Measurements from ENCODE around the gene ANO1.
"Not testable (repeated sequence)": the region's sequence is repeated elsewhere in the genome, so short reads cannot be mapped to it uniquely, and the experiment has no call there.

Gene ANO1

DNA sequence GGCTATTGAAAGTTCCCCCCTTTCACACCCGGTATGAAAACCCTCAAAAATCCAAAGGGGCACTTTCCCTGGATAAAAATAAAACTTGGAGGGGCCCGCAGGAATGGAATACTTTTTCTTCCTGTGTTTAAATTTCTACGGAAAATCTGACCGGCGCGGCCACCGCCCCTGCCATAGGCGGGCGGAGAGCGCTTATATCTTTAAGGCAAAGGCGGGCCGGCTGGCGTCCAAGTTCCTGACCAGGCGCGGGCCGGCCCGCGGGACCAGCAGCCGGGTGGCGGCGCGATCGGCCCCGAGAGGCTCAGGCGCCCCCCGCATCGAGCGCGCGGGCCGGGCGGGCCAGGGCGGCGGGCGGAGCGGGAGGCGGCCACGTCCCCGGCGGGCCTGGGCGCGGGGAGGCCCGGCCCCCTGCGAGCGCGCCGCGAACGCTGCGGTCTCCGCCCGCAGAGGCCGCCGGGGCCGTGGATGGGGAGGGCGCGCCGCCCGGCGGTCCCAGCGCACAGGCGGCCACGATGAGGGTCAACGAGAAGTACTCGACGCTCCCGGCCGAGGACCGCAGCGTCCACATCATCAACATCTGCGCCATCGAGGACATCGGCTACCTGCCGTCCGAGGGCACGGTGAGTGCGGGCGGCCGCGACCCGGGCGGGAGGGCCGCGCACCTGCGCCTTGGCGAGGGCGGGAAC, at the start of gene ANO1:
ANO1 (plus strand) TSS at position 223 of the 686 bp plus-strand sequence; CDS start at position 513, 290 bp downstream.
- no peak within 1 kb of the TSS for H3K27ac Mint-ChIP-seq
- peaks cover 29% of the 10 kb centered on the region for H3K27me3 Mint-ChIP-seq
- no peaks in the 10 kb centered on the region for H3K9me3 Mint-ChIP-seq
- no peaks in the 10 kb centered on the region for H3K4me1 Mint-ChIP-seq
- no peak within 1 kb of the TSS for H3K4me3 Mint-ChIP-seq
- H3K36me3 Mint-ChIP-seq = no peaks in the 10 kb centered on the region

DNA sequence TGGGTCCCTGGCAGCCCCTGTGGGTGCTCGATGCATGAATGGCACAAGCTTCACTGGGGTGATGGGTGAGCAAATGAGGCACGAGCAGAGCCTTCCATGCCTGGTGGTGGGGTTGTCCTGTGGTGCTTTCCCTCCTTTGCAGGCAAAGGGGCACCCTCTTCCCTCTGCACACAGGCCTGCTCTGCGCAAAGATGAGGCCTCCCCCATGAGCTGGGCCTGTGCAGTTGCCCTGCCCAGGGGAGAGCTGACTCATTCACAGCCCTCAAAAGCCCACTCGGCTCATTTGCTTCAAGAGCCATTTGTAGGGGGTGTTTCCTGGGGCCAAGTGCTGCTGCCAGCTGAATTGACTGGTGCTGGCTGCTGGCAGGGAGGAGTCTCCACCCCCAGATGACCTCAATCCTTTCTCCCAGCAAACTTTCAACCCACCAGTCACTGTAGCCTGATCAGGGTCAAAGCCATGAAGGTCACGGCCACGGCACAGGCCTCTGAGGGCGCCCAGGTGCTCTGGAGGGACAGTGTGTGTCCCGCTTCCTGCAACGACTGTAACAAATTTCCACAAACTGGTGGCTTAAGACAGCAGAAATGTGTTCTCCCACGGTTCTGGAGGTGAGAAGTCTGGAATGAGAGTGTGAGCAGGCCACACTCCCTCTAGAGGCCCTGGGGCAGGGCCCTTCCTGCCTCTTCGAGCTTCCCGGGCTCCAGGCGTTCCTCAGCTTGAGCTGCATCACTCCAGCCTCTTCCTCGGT, 48.8 kb upstream of the ANO1 start:
- Mint-ChIP-seq H3K27ac (no peak overlapping the region), H3K27me3 (peaks cover 7% of the 10 kb centered on the region), H3K36me3 (no peaks in the 10 kb centered on the region), H3K4me3 (no peak overlapping the region), H3K4me1 (no peaks in the 10 kb centered on the region), H3K9me3 (no peaks in the 10 kb centered on the region)

DNA sequence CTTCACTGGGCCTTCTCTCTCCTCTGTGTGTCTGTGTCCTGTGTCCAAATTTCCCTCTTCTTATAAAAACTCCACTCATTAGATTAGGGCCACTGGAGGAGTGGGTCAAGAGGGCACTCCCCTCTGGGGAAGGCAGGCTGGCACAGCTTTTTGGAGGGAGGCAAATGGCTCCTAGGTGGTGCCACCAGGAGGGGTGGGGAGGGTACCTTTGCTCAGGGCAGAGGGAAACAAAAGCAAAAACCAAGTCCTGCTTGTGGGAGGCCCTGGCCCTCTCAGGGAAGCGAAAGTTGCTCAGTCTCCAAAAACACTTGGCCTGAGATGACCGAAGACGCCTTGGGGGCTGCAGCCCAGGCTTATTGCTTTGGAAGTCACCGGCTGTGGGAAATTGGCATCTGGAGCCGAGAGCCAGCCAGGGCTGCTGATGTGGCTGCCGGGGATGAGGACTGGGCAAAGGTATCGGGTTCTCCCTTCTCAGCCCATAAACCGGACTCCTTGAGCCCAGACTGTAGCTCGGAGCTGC, 48.2 kb upstream of the ANO1 start:
- no peaks in the 10 kb centered on the region for H3K36me3 Mint-ChIP-seq
- H3K27me3 Mint-ChIP-seq = peaks cover 10% of the 10 kb centered on the region
- no peaks in the 10 kb centered on the region for H3K9me3 Mint-ChIP-seq
- no peak overlapping the region for H3K27ac Mint-ChIP-seq
- H3K4me3 Mint-ChIP-seq = no peak overlapping the region
- no peaks in the 10 kb centered on the region for H3K4me1 Mint-ChIP-seq

DNA sequence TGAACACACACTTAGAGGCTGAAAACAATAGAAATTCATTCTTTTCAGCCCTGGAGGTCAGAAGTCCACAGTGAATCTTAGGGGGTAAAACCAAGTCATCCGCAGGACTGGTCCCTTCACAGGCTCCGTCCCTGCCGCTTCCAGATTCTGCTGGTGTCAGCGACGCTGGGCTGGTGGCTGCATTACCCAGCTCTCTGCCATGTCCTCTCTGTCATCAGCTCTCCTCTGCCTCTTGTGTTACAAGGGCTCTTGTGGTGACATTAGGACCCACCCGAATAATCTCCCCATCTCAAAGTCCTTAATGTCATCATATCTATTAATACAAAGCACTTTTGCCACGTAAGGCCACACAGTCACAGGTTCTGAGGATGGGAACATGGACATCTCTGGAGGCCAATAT, 47.7 kb upstream of the ANO1 start:
- no peaks in the 10 kb centered on the region for H3K4me1 Mint-ChIP-seq
- no peaks in the 10 kb centered on the region for H3K36me3 Mint-ChIP-seq
- no peak overlapping the region for H3K4me3 Mint-ChIP-seq
- H3K27me3 Mint-ChIP-seq = peaks cover 10% of the 10 kb centered on the region
- no peaks in the 10 kb centered on the region for H3K9me3 Mint-ChIP-seq
- no peak overlapping the region for H3K27ac Mint-ChIP-seq

DNA sequence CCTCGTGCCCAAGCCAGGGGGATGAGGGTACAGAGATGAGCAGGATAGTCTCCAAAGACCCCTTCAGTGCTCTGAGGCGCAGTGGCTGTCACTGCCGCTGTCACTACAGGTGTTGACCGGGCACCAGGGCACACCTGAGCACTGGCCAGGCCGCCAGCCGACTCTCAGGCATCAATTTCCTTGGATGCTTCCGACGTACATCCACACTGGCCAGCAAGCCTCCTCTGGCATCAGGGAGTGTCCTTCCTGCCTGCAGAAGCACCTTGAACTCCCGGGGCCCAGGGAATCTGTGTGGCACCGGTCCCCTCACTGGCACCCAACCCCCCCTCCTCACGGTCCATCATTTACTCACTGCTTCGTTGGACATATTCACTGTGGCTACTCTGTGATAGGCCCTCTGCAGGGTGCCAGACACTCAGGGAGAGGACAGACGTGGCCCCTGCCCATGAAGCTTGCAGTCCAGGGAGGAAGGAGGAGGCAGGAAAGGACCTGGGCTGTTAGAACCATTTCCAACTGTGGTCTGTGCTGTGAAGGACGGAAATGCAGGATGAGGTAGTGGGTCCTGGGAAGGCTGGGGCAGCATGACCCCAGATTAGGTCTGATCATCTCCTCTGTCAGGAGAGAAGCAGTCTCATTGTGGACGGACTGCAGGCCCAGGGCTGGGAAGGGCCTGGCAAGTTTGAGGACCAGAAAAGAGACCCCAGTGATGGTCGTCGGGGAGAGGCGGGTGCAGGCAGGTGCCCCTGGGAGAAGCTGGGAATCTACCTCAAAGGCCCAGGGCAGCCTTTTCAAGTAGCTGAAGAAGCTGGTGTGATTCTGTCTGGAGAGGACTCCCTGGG, 46.3 kb upstream of the ANO1 start:
- no peak overlapping the region for H3K27ac Mint-ChIP-seq
- H3K9me3 Mint-ChIP-seq = no peaks in the 10 kb centered on the region
- H3K27me3 Mint-ChIP-seq = peaks cover 11% of the 10 kb centered on the region
- H3K36me3 Mint-ChIP-seq = no peaks in the 10 kb centered on the region
- H3K4me1 Mint-ChIP-seq = no peaks in the 10 kb centered on the region
- H3K4me3 Mint-ChIP-seq = no peak overlapping the region

DNA sequence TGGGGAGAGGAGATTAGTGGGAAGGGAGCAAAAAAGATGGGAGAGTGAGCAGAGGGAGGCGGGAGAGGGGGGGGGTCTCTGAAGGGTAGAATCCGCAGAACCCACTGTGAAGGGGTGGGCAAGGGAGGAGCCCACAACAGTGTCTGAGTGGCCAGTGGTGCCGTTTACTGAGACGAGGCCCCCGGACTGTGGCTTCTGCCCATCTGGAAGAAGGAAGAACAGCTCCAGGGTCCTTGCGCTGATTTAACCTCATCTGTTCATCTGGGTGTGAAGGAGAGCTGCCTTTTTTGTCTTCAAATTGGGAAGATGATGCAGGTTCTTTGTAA, 45.7 kb upstream of the ANO1 start:
- Mint-ChIP-seq H3K4me3 (no peak overlapping the region), H3K27ac (no peak overlapping the region), H3K4me1 (no peaks in the 10 kb centered on the region), H3K36me3 (no peaks in the 10 kb centered on the region), H3K9me3 (no peaks in the 10 kb centered on the region), H3K27me3 (peaks cover 15% of the 10 kb centered on the region)

DNA sequence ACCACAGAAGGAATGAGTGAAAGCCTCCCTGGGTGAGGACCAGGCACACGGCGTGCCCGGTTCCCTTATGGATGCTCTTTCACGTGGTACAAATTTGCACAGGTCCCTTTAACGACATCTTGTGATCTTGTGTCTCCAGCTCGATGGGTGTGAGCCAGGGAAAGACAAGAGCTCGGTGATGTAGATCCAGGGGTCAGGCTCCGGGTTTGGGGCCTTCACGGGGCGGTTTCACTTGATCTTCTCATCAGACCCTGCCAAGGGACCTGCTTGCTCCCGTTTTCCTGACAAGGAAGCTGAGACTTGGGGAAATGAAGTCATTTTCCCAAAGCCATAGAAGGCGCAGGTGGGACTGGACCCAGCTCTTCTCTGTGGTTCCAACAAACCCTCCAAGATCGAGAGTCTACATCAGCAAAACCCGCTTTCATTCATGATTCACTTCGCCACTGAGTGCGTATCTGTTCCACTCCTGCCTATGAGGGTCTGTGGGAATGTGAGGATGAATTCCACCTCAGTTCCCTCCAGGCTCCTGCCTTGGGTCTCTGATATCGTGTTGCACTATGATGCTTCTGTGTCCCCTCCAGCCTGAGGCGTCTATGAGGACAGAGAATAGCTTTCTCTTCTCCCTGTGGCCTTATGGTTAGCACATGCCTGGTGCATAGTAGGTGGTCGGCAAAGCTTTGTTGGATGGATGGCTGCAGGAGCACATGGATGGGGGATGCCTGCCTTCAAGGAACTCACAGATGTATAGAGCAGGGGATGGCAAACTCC, 45.0 kb upstream of the ANO1 start:
- H3K27ac Mint-ChIP-seq = no peak overlapping the region
- H3K4me3 Mint-ChIP-seq = no peak overlapping the region
- H3K9me3 Mint-ChIP-seq = peaks cover 1% of the 10 kb centered on the region
- H3K4me1 Mint-ChIP-seq = no peaks in the 10 kb centered on the region
- H3K36me3 Mint-ChIP-seq = no peaks in the 10 kb centered on the region
- peaks cover 15% of the 10 kb centered on the region for H3K27me3 Mint-ChIP-seq

DNA sequence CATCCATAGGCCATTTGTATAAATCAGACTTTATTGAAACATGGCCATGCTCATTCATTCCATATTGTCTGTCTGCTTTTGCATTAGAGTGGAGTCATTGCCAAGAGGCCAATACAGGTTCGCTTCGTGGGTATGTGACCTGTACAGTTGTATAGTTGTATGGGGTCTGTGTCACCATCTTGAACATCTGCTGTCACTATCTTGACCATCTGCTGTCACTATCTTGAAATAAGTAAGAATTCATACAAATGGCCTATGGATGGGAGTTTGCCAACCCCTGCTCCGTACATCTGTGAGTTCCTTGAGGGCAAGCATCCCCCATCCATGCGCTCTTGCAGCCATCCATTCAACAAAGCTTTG, 44.4 kb upstream of the ANO1 start:
- no peak overlapping the region for H3K4me3 Mint-ChIP-seq
- peaks cover 17% of the 10 kb centered on the region for H3K27me3 Mint-ChIP-seq
- no peak overlapping the region for H3K27ac Mint-ChIP-seq
- peaks cover 7% of the 10 kb centered on the region for H3K9me3 Mint-ChIP-seq
- peaks cover 2% of the 10 kb centered on the region for H3K36me3 Mint-ChIP-seq
- H3K4me1 Mint-ChIP-seq = no peaks in the 10 kb centered on the region

DNA sequence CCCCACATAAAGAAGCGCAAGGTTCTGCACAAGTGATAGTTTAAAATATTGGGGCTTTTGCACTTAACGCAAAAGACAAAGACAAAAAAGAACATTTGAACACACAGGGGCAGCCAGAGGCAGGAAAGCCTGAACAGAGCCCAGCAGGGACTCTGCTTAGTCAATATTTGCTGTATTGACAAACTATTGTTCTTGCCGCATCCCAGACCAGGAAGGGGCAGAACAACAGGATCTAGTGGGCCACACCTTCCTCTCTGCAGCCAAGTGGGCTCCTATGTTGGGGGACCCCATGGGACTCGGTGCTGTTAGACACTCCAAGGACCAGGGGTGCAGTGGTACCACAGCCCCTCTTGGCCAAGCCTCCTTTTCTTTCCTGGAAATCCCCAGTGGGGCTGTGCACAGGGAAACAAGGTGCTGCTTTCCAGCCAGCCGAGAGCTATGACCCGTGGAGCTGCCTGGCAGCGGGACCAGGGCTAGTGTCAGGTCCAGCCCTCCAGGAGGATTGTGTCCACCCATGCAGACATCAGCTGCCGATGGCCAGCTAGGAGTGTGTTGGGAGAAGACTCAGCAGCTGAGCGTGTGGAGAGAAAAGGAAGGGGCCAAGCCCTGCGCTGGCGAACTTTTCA, 43.3 kb upstream of the ANO1 start:
- H3K4me3 Mint-ChIP-seq = no peak overlapping the region
- H3K27me3 Mint-ChIP-seq = peaks cover 24% of the 10 kb centered on the region
- H3K27ac Mint-ChIP-seq = no peak overlapping the region
- peaks cover 2% of the 10 kb centered on the region for H3K36me3 Mint-ChIP-seq
- peaks cover 10% of the 10 kb centered on the region for H3K9me3 Mint-ChIP-seq
- H3K4me1 Mint-ChIP-seq = no peaks in the 10 kb centered on the region

DNA sequence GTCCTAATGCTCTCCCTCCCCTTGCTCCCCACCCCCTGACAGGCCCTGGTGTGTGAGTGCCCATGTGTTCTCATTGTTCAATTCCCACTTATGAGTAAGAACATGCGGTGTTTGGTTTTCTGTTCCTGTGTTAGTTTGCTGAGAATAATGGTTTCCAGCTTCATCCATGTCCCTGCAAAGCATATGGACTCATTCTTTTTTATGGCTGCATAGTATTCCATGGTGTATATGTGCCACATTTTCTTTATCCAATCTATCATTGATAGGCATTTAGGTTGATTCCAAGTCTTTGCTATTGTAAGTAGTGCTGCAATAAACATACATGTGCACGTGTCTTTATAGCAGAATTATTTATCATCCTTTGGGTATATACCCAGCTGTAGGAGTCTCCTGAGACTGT, 42.5 kb upstream of the ANO1 start:
- H3K27me3 Mint-ChIP-seq = peaks cover 28% of the 10 kb centered on the region
- H3K4me1 Mint-ChIP-seq = not testable (repeated sequence)

DNA sequence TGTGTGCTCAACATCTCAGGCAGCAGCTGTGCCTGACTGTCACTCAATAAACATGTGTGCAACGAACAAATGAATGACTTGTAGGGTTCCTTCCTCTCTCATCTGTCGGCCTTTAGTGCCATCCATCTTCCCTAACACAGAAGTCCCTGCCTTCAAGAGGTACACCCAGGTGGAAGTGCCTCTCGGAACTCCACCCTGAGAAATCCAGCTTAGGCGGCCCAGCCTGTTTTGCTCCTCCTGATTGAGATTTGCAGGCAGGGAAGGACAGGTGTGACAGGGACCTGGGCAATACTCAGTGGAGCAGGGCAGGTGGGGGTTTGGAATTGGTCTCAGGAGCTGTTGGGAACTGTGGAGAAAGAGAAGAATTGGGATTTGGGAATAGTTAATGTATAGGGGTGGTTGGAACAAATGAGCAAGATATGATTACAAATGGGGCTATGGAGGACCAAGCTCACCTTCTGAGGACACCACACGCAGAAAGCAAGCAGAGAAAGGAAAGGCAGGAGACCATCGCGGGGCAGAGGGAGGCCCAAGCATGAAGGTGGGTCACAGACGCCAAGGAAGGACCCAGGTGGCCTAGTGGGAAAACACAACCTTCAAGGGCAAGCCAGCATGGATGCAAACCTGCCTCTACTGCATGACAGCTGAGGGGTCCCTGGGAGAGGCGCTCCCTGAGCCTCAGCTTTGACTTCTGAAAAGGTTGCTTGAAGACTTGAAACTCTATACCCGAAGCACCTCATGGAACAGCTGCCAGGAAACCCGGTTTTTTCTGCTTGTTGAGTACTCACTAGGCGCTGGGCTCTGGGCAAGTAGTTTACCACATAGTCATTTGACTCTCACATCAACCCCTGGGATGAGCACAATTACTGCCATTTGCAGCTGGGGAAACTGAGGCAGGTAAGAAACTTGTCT, 40.9 kb upstream of the ANO1 start:
- Mint-ChIP-seq H3K27ac (no peak overlapping the region), H3K9me3 (peaks cover 16% of the 10 kb centered on the region), H3K27me3 (peaks cover 26% of the 10 kb centered on the region), H3K4me3 (no peak overlapping the region), H3K36me3 (peaks cover 6% of the 10 kb centered on the region), H3K4me1 (no peaks in the 10 kb centered on the region)

More for the DNA sequence above, 42.5 kb upstream of the ANO1 start:
- not testable (repeated sequence) for H3K27ac Mint-ChIP-seq, H3K36me3 Mint-ChIP-seq, H3K4me3 Mint-ChIP-seq
- peaks cover 10% of the 10 kb centered on the region for H3K9me3 Mint-ChIP-seq

DNA sequence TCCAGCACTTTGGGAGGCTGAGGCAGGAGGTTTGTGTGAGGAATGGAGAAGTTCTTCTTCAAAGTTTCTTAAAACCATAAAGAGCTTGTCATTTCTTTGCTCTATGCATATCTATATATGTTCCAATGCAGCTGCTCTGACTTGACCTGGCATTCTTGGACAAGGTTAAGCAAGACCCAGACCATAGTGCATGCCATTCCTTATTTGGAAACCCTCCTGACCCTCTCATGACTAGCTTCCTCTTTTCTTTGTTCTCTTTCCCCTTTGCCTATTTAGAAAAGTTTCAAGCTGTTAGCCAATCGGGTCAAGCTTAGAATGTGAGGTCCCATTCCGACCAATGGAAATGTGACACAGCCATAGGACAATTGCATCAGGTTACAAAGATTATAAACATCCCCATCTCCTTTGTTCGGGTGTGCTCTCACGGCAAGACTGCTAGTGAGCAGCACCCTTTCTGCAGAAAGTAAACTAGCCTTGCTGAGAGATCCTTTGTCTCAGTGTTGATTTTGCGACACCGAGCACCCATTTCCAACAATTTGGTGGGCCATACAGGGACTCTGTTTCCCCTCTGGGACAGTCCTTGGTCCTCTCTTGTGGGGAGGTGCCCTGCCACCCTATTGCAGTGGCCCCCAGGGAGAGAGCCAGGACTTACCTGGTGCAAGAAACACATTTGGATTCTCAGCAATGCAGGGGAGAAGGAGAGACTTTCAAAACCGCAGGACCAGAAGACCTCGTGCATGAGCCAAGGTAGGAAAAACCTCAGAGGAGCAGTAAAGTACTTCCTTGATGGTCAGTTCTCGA, 39.9 kb upstream of the ANO1 start:
- no peaks in the 10 kb centered on the region for H3K4me1 Mint-ChIP-seq
- peak overlapping the region; percentile 19 for H3K27ac Mint-ChIP-seq
- H3K36me3 Mint-ChIP-seq = peaks cover 10% of the 10 kb centered on the region
- H3K9me3 Mint-ChIP-seq = peaks cover 19% of the 10 kb centered on the region
- peaks cover 28% of the 10 kb centered on the region for H3K27me3 Mint-ChIP-seq
- H3K4me3 Mint-ChIP-seq = no peak overlapping the region

DNA sequence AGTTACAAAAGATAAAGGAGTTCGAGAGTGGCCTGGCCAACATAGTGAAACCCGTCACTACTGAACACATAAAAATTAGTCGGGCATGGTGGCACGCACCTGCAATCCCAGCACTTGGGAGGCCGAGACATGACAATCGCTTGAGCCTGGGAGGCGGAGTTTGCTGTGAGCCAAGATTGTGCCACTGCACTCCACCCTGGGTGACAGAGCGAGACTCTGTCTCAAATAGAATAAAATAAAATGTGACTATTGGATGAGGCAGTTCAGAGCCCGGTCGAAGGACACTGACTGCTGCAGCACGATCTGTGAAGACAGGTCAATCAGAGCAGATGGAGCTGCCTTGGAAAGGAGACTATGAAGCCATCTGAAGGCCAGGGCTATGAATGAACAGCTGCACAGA, 37.7 kb upstream of the ANO1 start:
- H3K27me3 Mint-ChIP-seq = peaks cover 29% of the 10 kb centered on the region
- H3K27ac Mint-ChIP-seq = no peak overlapping the region
- no peaks in the 10 kb centered on the region for H3K4me1 Mint-ChIP-seq
- H3K36me3 Mint-ChIP-seq = peaks cover 10% of the 10 kb centered on the region
- H3K4me3 Mint-ChIP-seq = no peak overlapping the region
- peaks cover 19% of the 10 kb centered on the region for H3K9me3 Mint-ChIP-seq
